Measurements from ENCODE around the gene C16orf96.
A peak's percentile ranks its signal among the peaks of the same experiment; 100 is the strongest.

The C16orf96 gene

GRCh38 chr16:4525634-4526277, 30.4 kb upstream of the C16orf96 start:
- DNase-seq (ENCODE audit: low read depth), result no peak

DNA sequence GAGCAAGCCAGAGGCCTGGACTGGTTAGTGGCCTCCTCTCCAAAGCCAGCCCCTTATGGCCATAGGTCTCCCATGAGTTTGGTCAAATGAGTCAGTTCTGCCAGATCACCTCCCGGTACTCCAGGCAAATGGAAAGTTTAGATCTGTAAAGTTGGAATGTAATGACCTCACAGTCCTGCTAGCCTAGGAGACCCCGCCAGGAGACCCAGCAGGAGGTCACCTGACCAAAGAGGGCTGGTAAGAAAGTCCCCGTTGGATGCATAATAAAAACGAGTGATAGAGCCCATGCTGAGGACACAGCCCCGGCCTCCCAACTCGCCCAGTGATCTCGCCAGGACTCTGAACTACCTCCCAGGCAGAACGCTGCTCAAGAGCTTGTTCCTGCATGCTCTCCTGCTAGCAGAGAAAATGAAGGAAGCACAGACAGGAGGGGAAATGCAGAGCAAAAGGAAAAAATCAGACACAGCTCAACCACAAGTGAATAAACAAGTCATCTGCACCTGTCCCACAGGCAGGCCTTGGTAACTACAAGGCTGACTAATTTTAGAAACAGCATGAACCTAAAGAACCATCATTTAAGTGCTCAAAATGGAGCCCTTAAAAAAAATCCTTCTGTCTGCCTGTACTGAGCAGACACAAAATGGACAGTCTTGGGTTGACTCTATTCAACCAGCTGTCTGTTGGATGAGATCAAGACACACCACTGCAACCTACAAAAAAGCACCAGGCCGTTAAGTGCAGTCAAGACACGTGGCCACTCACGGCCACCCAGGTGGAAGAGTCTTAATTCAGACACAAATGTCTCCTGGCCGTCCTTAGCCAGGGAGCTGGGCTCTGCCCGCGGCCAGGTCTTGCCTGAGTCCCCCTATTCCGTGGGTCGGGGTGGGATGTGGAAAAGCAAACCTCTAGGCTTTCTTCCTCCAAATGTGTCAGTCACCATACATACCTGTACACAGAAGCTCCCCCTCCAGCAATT, 26.8 kb upstream of the C16orf96 start:
- DNase-seq (ENCODE audit: low read depth), result peak; percentile 67

GRCh38 chr16:4531811-4532210, 24.3 kb upstream of the C16orf96 start:
- DNase-seq (ENCODE audit: low read depth), result no peak

DNA sequence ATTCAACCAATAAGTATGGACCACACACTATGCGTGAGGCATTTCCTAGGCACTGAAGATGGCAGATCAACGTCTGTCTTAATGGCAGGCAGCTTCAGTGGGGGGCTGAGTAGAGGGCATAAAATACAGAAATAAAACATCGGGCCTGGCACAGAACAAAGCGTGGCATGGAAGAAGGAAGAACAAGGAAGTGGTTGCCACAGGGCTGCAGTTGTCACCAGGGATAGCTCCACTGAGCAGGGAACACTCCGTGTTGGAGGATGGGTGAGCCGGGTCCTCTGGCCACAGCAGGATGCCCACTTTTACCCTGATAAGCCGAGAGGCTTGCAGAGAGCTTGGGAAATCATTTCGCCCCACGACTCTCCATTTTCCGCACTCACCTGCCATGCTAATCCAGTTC, 23.9 kb upstream of the C16orf96 start:
- DNase-seq (ENCODE audit: low read depth), result no peak

- no peak for DNase-seq (ENCODE audit: low read depth)
Measured at GRCh38 chr16:4533490-4533889, 22.6 kb upstream of the C16orf96 start.

GRCh38 chr16:4534151-4534790, 21.9 kb upstream of the C16orf96 start:
- DNase-seq (ENCODE audit: low read depth), result no peak

DNA sequence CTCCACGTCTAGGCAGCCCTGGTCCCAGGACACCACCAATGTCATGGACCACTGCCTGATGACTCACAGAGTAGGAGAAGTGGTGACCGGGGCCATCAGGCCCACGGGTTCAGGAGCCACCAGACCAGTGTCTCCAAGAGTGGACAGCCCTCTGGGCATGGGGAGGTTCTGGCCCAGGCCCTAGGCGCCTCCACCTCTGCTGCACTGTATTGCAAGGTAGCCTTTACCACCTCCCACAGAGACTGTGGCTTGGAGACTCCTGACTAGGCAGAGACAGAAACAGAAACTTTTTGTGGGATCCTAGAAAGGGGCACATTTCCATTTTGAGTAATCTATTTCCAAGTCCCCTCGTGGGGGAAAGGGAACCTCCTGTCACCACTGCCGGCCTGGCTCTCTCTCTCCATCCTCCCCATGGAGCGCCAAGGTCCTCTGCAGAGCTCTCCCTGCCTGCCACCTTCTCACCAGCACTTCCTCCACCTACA, 20.5 kb upstream of the C16orf96 start:
- DNase-seq (ENCODE audit: low read depth), result no peak

GRCh38 chr16:4536391-4537106, 19.6 kb upstream of the C16orf96 start:
- no peak for DNase-seq (ENCODE audit: low read depth)

DNA sequence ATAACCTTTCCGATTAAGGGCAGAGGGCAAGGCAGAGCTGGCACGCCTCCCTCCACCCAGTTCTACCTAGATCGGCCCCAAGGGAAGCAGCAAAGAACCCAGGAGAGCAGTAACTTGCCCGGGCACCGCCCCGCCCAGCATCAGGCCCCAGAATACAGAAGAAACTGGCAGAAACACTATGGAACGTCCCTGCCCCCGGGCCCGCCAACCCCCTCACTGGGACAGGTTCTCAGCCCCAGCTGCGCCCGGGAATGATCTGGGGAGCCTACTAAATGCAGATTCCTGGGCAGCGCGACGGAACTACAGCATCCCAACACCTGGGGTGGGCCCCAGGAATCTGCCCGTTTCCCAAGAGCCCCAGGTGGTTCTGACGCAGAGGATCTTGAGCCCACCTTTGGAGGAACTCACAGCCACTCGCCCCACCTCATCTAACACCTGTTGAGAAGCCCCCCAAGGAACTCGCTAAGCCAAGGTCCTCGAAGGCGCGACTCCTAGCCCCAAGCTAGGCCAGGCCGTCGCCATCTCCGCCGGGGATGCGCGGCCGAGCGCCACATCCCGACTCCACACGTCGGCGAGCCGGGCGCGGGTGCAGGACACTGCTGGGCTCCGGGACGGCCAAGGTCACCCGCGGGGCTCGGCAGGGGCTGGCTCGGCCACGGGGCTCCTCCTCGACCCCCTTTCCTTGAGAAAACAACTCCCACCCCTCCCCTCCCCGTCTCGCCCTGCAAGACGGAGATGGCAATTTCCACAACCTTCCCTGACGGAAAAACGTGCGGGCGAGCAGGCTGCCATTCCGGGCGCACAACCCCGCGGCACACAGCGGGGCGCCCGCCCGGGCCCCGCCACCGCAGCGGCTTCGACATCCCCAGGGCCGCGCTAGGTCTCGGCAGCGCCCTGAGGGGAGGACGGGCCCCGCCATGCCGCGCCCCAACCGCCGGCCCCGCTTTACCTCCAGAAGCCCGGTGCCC, 18.5 kb upstream of the C16orf96 start:
- DNase-seq (ENCODE audit: low read depth), result no peak

DNA sequence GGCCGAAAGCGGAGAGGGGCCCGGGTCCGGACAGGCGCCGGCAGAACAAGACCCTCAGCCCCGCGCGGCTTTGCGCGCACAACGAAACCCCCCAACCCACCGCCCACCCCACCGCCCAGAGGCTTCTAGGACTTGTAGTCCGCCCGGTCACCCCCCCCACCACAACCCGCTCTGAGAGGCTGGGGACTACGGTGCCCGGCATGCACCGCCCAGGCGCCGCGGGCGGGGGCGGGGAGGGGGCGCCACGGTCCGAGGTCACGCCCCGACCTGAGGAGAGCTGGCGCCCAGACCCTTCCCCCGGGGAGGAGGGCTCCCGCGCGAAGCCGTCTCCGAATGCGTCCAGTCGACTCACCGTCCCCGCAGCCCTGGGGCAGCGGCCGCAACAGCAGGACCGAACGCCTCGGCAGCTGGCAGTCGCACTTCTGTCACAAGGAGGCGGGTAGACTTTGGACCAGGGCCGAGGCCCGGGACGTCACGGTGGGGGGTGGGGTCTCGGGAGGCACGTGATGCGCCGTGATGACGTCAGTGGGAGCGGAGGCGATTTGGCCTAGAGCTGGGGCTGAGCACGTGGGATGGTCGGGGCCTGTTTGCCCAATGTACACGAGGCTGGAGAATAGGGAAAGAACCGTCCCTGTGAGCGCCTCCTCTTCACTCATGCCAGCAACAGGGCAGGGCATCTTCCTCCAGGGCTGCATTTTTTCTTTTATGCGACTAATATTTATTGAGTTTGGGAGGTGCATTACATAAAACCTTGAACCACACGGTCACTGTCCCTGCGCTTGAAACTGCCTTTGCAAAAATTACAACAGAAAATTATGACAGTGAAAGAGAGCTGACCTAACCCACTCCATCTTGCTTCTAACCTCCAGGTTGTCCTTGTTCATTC, 17.5 kb upstream of the C16orf96 start, which contains the start of gene CDIP1:
TSS of gene CDIP1 (minus strand) at position 424 of the 886 bp plus-strand sequence. CDS start 24,643 bp downstream, outside the sequence.
- DNase-seq (ENCODE audit: low read depth), result peak; percentile 94

- no peak for DNase-seq (ENCODE audit: low read depth)
Measured at GRCh38 chr16:4539716-4540284, 16.3 kb upstream of the C16orf96 start.

- DNase-seq (ENCODE audit: low read depth), result no peak
Measured at GRCh38 chr16:4544473-4544872, 11.7 kb upstream of the C16orf96 start.

DNA sequence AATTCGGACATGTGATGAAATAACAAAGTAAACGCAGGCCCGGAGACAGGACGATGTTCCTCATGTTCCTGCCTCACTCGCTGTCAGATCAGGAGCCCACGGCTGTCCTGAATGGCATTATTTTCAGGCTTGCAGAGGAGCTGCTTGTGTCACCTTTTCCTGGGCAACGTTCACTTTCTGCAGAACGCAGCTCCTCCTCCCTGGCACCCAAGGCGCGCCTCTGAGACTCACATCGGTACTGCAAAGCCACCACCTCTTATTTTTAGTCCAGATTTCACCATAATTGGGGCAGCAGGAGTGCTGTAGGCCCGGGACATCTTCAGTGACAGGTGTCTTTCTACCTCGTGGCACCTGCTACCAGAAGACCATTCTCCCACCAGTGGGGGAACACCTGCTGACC, 8.0 kb upstream of the C16orf96 start:
- no peak for DNase-seq (ENCODE audit: low read depth)

GRCh38 chr16:4550591-4550990, 5.5 kb upstream of the C16orf96 start:
- DNase-seq (ENCODE audit: low read depth), result no peak

DNA sequence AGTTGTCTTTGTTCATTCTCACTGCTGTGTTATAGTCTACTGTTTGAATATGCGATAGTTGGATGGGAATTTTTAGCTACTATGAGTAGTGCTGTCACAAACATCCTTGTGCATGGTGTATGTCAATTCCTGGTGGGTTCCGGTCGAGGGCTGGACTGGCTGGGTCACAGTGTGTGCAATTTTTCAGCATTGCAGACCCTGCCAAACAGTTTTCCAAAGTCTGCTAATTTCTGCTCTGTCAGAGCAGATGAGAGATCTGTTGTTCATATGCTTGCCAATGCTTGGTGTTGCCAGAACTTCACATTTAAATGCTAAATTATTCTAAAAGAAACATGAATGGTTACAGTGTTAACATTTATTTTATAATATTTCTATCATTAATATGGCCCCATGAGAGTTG, 3.6 kb upstream of the C16orf96 start:
- no peak for DNase-seq (ENCODE audit: low read depth)

DNA sequence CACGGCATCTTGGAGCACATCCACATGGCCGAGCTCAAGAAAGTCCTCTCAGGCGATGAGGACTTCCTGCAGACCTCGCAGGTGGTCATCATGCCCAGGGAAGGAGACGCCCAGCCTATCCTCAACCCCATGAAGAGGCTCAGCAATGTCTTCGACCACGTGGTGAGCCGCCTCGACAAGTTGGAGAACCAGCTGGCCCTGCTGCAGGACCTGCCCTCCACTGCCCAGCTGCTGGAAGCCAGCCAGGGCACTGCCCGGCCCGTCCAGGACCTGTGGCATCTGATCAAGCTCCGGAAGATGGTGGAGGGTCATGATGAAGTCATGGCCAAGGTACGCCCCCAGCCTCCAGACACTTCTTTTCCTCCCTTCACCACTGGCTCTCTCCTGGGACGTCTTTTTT, 440 bp downstream of the C16orf96 start:
- no peak for DNase-seq (ENCODE audit: low read depth)

GRCh38 chr16:4557973-4558372, 1.8 kb downstream of the C16orf96 start:
- DNase-seq (ENCODE audit: low read depth), result no peak

- DNase-seq (ENCODE audit: low read depth), result no peak
Measured at GRCh38 chr16:4561596-4561995, 5.5 kb downstream of the C16orf96 start.

GRCh38 chr16:4564661-4565267, 8.6 kb downstream of the C16orf96 start:
- no peak for DNase-seq (ENCODE audit: low read depth)

All from amniotic epithelial cell (primary cell).